ENCODE data around the gene RET.

DNA sequence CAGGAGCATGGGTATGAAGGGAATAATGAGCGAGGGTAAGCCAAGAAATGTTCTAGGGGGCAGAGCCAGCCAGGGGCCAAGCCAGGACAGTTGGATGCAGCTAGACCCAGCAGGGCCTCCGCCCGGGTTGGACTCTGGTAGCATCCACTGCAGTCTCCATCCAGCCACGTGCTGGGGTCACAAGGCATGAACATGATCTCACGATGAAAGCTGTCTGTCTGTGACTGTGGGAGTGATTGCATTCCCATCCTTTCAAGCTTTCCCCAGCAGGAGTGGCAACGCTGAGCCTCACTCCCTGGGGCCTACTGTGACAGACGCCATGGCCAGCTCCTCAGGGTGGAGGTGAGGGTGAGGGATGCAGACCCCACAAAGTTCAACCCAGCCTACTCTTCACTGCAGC lies 47.8 kb upstream of the RET start:
- TF ChIP-seq EP300 (IDR thresholded peaks at IDR 0.05) (no peak), CTCF (IDR thresholded peaks at IDR 0.05) (no peak), POLR2A (IDR thresholded peaks at IDR 0.05) (no peak), POLR2AphosphoS5 (IDR thresholded peaks at IDR 0.05) (no peak)
